Hepatocyte (in vitro differentiated cells): ENCODE results near the gene PRKAG1.
A peak's percentile ranks its signal among the peaks of the same experiment; 100 is the strongest.

Experiments used
- CTCF ChIP-seq: fragments of 200-600 bp; sonication (generic); IDR thresholded peaks from 2 replicates; pipeline ENCODE4 v1.5.1; 2016; ENCODE audit warnings: antibody characterized with exemption, mild to moderate bottlenecking; ENCODE audit not compliant: poor library complexity
- EZH2 ChIP-seq: fragments of 200-600 bp; sonication (generic); IDR thresholded peaks from 2 replicates; pipeline ENCODE4 v1.6.1; 2016; ENCODE audit warnings: antibody characterized with exemption, mild to moderate bottlenecking, borderline replicate concordance
- EZH2phosphoT487 ChIP-seq: fragments of 200-600 bp; sonication (generic); IDR thresholded peaks from one replicate; pipeline ENCODE4 v1.6.1; 2018; ENCODE audit warnings: antibody characterized with exemption, mild to moderate bottlenecking, low read depth, moderate library complexity; ENCODE audit not compliant: unreplicated experiment, severe bottlenecking

- no peak for TF ChIP-seq EZH2phosphoT487
- peak; percentile 17 for TF ChIP-seq CTCF
- no peak for TF ChIP-seq EZH2
These were observed 62.1 kb downstream of the PRKAG1 start for GRCh38 chr12:48956279-48957140.
